ENCODE measurements around the gene CAMSAP2.

Gene CAMSAP2, protein sequence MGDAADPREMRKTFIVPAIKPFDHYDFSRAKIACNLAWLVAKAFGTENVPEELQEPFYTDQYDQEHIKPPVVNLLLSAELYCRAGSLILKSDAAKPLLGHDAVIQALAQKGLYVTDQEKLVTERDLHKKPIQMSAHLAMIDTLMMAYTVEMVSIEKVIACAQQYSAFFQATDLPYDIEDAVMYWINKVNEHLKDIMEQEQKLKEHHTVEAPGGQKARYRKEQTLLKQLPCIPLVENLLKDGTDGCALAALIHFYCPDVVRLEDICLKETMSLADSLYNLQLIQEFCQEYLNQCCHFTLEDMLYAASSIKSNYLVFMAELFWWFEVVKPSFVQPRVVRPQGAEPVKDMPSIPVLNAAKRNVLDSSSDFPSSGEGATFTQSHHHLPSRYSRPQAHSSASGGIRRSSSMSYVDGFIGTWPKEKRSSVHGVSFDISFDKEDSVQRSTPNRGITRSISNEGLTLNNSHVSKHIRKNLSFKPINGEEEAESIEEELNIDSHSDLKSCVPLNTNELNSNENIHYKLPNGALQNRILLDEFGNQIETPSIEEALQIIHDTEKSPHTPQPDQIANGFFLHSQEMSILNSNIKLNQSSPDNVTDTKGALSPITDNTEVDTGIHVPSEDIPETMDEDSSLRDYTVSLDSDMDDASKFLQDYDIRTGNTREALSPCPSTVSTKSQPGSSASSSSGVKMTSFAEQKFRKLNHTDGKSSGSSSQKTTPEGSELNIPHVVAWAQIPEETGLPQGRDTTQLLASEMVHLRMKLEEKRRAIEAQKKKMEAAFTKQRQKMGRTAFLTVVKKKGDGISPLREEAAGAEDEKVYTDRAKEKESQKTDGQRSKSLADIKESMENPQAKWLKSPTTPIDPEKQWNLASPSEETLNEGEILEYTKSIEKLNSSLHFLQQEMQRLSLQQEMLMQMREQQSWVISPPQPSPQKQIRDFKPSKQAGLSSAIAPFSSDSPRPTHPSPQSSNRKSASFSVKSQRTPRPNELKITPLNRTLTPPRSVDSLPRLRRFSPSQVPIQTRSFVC (N-terminal part only)

DNA sequence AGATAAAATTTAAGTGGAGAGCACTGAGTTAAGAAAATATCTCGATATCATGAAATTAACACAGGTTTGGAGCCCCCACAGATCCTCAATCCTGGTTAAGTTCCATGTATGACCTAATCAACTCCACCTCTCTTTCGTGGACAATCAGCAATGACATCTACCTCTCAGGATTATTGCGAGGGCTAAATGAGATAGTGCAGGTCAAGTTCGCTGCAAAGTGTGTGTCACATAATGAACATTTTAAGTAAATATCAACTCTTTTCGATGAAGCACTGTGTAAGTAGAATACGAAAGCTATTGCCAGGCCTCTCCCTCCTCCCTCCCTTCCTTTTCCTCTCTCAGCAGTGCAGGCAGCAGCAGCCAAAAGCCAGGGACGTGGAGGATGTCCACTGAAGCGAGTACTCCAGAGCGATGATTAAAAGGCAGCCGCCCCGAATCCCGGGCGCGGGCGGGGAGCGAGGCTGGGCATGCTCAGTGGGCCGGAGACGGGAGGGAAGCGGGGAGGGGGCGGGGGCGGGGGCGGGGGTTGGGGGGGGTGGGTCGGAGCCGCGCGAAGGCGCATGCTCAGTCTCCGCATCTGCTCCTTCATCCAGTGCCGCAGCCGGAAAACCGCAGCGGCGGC, at the start of gene CAMSAP2:
Gene CAMSAP2 (plus strand): TSS at position 567 of the 622 bp plus-strand sequence. CDS start 935 bp downstream, outside the sequence.
- FAIRE-seq = no peak

DNA sequence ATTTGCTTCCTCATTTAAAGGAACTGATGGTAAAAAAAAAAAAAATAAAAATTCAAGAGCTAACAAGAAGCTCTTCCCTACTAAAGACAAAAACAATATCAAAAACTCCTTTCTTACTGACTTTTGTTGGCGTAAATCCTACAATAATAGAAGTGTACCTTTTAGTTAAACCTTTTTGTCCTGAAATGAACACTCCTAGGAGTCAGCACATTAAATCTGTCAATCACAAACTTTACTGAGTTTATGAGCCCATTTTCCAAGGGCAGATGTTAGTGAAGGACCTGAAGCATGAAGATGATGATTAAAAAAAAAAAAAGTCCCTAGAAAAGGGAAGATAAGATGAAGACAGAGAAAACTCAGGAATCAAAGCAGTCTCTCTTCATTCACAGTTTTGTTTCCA, 46.4 kb upstream of the CAMSAP2 start:
- FAIRE-seq = no peak

DNA sequence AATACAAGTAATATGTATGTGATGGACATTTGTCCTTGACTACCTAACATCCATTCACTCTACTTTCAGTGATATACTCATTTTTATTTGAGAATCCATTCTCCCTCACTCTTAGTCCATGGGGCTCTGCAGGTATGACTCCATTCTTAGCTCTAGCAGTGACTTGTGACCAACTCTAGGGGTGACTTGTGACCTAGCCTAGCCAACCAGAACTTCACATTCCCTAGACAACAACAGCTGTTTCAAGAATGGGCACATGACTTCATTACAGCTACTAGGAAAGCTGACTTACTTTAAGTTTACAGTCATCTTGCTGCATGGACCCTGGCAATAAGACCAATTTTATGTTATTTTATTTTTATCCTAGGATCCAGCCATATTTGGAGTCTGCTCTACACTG, 45.4 kb upstream of the CAMSAP2 start:
- no peak for FAIRE-seq

DNA sequence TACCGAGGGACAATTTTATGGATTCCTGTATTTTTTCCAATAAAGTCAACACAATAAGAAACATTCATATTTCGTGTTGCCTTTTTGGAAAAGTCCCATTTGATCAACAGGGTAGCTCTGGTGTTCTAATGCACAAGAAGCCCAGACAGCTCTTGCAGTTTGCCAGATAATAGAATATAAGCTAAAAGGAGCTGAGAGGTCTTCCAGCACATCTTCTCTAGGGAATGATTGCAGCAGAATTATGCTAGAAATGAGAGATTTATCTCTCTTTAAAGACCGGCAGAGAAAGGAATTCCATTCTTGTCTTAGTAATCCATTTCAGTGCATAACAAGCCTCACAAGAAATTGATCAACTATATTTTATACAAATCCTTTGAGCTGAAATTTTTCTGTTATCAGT, 44.0 kb upstream of the CAMSAP2 start:
- no peak for FAIRE-seq

DNA sequence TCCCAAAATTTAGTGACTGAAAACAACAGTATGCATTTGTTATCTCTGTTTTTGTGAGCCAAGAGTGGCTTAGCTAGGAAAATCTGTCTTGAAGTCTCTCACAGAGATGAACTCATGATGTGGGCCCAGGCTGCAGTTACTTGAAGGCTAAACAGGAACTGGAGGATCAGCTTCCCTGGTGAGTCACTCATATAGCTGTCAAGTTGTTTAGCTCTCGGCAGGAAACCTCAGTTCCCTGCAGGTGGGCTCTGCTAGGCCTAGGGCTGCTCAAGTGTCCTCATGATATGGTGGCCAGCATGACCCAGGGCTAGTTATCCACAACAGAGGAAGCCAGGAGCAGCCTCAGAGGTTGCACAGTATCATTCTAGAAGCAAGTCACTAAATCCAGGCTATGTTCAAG, 38.8 kb upstream of the CAMSAP2 start:
- no peak for FAIRE-seq

DNA sequence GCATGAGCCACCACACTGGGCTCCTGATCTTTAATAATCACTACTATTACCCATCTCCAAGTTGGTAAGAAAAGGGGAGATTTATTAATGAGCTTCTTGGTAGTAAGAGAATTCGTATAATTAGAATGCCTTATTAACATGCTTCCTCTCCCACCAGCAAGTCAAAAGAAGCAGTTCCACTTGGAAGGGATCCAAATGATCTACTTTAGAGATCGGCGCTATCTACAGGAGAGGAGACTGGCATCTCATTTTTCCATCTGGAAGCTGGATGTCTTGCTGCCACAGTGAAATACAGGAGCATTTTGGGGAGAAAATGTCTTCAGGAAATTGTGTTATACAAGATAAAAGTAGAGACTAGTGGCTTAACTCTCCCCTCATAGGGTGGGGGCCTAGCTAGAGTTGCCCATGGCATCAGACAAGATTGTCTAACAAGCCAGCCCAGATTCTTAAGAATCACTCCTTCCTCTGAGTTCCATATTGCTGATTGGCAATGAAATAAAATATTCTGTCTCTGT, 33.6 kb upstream of the CAMSAP2 start:
- no peak for FAIRE-seq

DNA sequence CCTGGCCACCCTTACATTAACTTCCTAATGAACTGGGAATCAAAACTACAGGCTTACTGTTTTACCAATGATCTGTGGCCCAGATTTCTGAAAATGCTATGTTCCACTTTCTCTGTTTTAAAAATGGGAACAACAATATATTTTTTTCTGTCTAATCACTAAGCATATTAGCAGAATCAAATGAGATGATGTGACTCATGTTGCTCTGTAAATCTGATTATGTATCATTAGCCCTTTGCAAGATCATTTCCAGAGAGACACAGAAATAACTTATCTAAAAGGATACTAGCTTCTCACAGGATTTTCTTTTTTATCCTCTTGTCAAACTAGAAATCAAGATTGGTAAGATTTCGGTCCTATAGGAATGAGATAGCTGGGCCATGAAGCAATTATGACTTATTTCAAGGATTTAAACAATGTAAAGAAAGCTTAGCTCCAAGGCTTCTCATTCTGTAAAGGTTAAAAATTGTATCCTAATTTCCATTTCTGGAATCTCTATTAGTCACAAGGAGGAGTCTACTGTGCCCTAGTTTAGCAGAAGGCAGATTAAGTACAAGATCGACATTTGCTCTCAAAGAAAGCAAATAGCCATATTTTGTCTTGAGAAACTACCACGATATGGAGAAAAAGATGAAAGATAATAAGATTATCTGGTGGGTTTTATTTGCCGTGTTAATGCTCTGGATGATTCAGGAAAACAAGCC, 32.4 kb upstream of the CAMSAP2 start:
- no peak for FAIRE-seq

DNA sequence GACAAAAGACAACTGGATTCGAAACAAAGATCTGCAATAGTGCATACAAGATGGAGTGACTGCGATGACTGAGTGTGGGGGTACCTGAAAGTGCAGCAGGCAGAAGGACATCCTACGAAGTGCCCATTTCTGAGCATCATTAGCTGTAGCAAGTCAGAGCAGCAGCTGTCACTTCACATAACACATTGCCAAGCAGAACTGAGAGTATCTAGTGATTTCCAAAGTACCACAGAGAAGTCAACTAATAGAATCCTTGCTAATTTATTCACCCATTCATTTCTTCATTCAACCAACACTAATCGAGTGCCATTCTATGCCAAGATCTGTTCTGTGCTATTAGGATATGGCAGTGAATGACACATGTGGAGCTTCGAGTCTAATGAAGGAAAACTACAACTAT, 31.6 kb upstream of the CAMSAP2 start:
- no peak for FAIRE-seq

DNA sequence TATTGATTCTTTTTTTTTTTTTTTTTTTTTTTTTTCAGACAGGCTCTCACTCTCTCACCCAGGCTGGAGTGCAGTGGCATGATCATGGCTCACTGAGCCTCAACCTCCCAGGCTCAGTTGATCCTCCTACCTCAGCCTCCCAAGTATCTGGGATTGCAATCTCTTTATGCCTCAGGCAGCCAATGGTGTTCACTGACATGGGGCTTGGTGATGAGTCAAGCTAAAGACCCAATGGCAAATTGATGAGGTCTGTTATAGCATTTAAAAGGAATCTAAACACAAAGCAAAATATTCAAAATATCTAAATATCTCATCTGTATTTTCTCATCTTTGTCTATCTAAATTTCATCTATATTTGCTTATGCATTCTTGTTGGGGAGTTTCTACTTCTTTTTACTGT, 30.5 kb upstream of the CAMSAP2 start:
- no peak for FAIRE-seq

DNA sequence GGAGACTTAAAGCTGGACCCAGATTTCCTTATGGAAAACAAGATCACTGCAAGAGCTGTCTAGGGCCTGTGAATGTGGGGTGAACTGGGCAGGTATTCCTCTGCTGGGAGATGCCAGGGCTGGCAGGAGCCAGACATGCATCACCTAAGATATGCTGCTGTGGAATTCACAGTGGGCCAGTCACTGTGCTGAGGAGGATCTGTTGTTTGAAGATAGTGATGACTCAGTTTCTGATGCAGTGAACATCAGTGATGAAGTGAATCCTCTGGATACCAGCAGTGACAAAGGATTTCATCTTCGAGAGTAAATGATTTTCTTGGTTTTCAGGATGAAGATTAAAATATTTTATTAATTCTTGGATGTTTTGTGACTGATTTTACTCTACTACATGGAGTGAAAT, 29.9 kb upstream of the CAMSAP2 start:
- no peak for FAIRE-seq

DNA sequence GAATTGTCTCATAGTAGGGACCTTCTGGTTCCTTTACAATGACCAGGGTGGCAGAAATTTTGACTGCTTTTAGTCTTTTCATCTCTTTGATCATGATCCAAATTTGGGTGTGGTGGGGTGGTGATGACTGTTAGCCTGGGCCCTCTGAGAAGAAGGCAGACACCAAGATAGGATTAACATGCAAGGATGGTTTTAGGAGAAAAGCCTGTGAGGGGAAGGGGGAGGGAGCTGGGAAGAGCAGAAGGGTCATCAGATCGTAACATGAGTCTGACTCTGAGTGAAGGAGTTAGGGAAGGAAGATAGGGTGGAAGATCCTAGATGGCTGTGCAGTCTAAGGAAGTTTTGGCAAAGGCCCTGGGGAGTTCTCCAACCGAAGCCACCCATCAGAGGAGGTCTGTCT, 28.5 kb upstream of the CAMSAP2 start:
- no peak for FAIRE-seq

DNA sequence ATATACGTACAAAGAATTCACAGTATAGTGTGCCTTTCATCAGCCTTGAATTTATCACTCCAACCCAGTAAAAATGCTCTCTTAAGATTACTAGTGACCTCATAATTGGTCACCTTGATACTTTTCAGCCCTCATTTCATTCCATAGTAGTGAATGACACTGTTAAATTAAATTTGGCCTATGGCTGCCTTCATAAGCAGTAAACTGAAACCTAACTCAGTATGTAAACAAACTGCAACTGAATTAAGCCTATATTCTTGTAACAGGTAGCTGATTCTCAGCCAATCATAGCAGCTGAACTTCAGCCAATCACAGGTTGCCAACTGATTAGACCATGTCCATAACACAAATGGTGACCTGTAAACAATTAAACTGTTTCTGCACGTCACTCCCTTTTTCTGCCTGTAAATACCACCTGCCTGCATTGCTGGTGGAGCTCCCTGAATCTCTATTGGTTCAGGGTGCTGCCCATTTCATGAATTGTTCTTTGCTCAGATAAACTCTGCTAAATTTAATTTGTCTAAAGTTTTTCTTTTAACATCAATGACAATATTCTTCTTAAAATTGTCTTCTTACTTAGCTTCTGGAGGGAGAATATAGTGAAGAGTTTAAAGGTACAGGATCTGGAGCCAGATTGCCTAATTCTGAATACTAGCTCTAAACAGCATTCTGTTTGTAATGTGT, 24.0 kb upstream of the CAMSAP2 start:
- no peak for FAIRE-seq

DNA sequence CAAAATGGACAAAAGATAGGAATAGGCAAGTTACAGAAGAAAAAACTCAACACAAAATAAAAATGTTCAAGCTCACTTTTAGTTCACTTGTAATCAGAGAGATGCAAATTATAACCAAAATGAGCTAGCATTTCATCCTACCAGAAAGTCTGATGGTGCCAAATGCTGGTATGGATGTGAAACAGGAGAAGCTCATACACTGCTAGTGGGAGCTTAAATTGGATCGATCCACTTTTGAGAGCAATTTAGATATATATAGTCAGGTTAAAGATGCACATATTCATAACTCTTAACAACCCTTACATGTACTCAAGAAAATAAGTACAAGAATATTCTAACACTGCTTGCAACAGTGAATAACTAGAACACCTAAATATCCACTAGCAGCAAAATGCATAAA, 18.5 kb upstream of the CAMSAP2 start:
- FAIRE-seq = no peak

DNA sequence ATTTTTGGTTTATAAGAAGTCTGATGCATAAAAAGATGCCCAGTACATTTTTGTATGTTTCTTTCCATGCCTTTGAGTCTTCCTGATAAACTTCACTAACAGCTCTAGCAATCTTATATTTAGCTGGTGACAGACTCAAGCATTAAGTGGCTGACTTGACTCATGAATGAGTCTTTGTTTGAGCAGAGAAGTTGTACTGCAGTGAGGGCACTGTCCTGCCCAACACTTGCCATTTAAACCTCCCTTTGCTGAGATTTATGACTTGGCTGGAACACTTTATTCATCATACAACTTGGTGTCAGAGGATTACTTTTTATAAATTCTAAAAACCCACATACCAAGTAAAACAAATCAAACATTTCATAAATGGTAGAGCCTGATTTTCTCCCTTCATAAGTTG, 14.6 kb upstream of the CAMSAP2 start:
- no peak for FAIRE-seq

DNA sequence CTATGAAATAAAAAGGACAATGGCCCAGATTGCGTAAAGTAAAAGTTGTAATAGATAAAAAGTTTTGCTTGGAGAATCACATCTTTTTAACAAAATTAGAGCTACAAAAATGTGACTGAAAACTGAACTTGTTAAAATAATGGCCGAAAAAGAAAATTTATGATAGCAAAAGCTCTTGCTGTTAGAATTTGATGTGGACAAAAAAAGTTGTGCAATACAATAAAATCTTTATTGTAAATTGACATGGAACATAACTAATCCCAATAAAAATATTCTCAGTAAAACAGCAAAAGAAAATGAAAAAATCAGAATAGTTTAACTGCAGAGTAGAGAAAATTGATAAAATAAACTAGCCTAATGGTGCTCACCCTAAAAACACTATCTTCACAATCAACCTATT, 11.4 kb upstream of the CAMSAP2 start:
- no peak for FAIRE-seq

DNA sequence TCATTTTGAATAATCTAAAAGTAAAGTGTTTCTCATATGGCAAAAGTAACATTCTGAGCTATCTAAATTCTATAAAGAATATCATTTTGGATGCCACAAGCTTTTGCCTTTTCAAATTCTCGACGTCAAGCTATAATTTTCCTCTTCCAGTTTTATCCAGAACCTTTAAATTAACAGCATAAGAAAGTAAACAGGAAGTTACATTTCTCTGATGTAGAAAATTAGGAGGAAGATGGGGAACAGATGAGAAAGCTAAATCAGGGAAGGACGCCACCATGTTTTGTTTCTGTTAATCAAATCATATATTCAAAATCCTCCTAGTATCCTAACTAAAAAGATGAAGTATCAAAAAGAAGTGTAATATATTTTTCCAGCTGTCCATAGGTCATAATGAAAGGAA, 8.8 kb upstream of the CAMSAP2 start:
- no peak for FAIRE-seq

DNA sequence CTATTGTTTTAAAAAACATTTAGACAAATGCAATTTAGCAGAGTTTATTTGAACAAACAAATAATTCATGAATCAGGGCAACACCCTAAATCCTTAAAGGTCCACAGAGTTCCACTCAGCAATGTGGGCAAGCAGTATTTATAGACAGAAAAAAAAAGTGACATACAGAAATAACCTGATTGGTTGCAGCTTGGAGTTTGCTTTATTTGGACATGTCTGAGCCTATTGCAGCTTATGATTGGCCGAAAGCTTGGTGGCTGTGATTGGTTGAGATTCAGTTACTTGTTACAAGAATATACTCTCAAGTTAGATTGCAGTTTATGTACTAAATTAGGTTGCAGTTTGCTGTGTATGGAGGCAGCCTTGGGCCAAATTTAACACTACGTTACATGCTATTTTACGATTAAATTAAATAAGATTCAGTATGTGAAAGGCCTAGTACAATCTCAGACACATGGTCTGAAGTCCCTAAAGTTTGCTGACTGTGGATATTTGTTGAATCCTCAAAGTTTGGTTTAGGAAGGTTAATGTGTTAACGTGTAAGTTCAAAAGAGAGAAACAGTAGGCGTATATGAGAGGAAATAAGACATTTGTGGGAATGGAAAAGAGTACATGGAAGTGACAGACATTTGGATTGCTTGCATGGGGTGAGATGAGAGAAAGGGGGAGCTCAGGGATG, 6.9 kb upstream of the CAMSAP2 start:
- FAIRE-seq = no peak

DNA sequence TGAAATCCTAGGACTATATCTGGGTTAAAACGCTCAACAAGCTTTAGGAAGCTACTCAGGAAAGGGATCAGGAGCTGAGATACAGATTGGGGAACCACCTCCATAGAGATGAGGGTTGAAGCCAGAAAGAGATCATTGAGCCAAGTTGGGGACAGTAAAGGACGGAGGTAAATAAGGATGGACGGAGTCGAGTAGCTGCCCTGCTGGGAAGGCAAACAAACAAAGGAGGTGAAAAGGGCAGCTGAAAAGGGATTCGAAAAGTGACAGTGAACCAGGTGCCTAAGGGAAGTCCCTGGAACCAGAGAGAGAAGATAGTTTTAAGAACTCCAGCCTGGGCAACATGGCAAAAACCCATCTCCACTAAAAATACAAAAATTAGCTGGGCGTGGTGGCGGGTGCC, 6.3 kb upstream of the CAMSAP2 start:
- FAIRE-seq = no peak

DNA sequence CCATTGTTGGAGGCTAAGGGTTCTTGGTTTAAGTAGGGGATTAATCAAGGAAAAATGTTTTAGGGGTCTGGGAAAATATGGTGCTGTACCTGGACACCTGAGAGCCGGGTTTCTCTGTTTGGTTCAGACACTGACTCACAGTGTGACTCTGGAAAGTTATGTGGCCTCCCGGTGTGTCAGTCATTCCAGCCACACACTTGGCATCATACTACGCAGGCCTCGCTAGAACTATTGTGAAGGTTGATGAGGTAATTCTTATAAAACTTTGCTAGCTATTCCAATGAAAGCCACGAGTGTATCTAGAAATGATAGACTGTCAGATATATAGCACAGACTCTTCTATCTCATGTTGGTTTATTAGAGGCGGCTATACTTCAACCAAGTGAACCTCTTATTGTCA, 4.8 kb upstream of the CAMSAP2 start:
- no peak for FAIRE-seq

DNA sequence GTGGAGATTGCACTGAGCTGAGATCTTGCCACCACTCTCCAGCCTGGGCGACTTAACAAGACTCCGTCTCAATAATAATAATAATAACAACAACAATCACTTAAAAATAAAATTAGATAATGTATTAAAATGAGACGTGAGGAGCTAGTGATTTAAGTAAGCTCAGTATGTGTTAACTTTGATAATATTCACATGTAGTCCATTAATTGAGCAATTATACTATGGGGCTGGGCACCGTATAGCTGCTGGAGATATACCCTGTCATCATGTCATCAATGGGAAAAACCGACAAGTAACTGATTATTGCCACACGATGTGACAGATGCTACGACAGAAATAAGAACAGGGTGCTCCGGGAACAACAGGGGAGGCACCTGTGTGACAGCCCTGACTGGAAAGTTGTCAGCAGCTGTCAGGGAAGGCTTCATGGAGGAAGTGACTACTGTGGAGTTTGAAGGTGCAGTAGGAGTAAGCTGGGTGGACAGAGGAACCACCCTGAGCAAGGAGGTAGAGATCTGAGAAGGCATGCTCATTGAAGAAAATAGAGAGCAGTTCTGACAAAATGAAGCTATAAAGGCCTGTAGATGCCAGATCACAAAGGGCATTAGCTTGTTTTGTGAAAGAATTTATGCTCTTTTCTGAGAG, 924 bp upstream of the CAMSAP2 start:
- no peak for FAIRE-seq

Data from colon (tissue), 2 donors.